HL-60 (cell line): Measurements from ENCODE around the gene NEDD4L.

ENCODE experiments used
- CTCF ChIP-seq: IDR thresholded peaks from one replicate; pipeline ENCODE4 v1.5.1; 2011; ENCODE audit warnings: low read length, control low read depth, inconsistent platforms; ENCODE audit not compliant: insufficient read depth
- POLR2AphosphoS5 ChIP-seq: IDR thresholded peaks from 2 replicates; pipeline ENCODE4 v1.6.1; 2012; ENCODE audit warnings: low read depth
- SPI1 ChIP-seq: IDR thresholded peaks from 2 replicates; pipeline ENCODE4 v1.6.1; 2012; ENCODE audit warnings: low read depth, mild to moderate bottlenecking, borderline replicate concordance

GRCh38 chr18:58391231-58391825 is 347.3 kb downstream of the NEDD4L start:
- TF ChIP-seq CTCF (no peak), POLR2AphosphoS5 (no peak), SPI1 (no peak)
